ENCODE results near the gene RASSF10. TPM values are rescaled to one million over a fixed set of nuclear protein-coding genes. Genes with fewer than 3 reads are reported as not detected.

The RASSF10 gene
- polyA plus RNA-seq, 1 of the 3 experiments (the other 2 are of a cell fraction), result not detected

DNA sequence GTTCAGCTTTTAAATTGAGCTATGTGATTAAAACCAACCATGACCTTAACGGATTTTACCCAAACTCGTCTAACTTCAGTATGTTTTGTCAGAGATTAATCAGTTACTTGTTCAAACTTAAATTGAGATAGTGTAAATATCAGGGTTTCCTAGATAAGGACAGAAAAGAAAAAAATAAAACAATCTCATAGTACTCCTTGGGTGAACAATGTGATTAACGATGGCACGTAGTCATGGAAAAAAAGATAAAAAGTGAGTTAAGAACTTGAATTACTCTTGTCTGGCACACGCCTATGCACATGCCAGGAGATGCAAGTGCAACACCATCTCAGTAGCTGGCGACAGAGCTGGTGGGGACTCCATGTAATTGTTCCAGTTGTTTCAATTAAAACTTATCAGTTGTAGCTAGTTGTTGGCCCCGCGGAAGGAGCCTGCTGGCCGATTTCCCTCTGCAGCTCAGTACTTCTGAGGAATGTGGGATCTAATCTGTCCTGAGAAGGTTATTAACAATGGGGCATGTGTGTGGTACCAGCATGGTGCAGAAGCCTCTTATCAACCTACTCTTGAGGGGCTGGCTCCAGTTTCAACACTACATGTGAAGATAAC lies 3.0 kb downstream of the RASSF10 start (continued):
- TF ChIP-seq, protein P1, sequence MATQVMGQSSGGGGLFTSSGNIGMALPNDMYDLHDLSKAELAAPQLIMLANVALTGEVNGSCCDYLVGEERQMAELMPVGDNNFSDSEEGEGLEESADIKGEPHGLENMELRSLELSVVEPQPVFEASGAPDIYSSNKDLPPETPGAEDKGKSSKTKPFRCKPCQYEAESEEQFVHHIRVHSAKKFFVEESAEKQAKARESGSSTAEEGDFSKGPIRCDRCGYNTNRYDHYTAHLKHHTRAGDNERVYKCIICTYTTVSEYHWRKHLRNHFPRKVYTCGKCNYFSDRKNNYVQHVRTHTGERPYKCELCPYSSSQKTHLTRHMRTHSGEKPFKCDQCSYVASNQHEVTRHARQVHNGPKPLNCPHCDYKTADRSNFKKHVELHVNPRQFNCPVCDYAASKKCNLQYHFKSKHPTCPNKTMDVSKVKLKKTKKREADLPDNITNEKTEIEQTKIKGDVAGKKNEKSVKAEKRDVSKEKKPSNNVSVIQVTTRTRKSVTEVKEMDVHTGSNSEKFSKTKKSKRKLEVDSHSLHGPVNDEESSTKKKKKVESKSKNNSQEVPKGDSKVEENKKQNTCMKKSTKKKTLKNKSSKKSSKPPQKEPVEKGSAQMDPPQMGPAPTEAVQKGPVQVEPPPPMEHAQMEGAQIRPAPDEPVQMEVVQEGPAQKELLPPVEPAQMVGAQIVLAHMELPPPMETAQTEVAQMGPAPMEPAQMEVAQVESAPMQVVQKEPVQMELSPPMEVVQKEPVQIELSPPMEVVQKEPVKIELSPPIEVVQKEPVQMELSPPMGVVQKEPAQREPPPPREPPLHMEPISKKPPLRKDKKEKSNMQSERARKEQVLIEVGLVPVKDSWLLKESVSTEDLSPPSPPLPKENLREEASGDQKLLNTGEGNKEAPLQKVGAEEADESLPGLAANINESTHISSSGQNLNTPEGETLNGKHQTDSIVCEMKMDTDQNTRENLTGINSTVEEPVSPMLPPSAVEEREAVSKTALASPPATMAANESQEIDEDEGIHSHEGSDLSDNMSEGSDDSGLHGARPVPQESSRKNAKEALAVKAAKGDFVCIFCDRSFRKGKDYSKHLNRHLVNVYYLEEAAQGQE (IDR thresholded peaks at IDR 0.05; ENCODE audit: low read depth, low read length), result no peak
- TF ChIP-seq RCOR1 (IDR thresholded peaks at IDR 0.05; ENCODE audit: low read length) (no peak), EP300 (IDR thresholded peaks at IDR 0.05; ENCODE audit: borderline replicate concordance in 1 of 2, low read depth in 1 of 2, low read length in 1 of 2) (no peak), CHD2 (IDR thresholded peaks at IDR 0.05; ENCODE audit: low read length, partially characterized antibody) (no peak), MXI1 (IDR thresholded peaks at IDR 0.05; ENCODE audit: low read depth, low read length) (no peak), TEAD4 (IDR thresholded peaks at IDR 0.05; ENCODE audit: borderline replicate concordance, insufficient read depth) (no peak), MEF2A (IDR thresholded peaks at IDR 0.05; ENCODE audit: borderline replicate concordance, low read depth) (no peak), FOXJ3 (CRISPR knock-in tag; IDR thresholded peaks at IDR 0.05) (no peak)
- TF ChIP-seq, protein P2, sequence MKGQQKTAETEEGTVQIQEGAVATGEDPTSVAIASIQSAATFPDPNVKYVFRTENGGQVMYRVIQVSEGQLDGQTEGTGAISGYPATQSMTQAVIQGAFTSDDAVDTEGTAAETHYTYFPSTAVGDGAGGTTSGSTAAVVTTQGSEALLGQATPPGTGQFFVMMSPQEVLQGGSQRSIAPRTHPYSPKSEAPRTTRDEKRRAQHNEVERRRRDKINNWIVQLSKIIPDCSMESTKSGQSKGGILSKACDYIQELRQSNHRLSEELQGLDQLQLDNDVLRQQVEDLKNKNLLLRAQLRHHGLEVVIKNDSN (IDR thresholded peaks at IDR 0.05; ENCODE audit: borderline replicate concordance, low read depth), result no peak

DNA sequence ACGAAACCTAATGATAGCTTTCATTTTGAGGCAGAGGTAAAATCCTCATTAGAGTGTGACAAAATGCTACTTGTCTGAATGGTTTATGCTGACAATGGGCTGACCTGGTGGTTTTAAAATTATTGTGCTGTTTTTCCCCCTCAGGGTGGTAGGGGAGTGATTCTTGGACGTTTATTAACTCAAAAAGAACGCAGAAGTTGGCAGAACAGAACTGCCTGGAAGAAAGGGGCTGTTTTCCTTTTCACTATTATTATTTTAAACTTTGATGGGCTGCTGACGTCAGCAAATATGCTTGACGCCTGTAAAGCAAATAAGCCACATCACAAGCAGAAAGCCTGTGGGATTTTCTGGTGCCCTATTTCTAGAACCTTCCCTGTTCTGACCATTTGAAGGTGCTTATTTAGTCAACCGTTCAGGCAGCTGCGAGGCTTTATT lies 4.0 kb downstream of the RASSF10 start:
- DNase-seq, result no peak
- ChIA-PET POLR2A (no interaction called here), CTCF (interaction anchor here (1.0 kb wide), 1 partner anchor 170 kb away, joined by 3 read pairs; no protein-coding TSS in a partner anchor)
- no peak for TF ChIP-seq RXRA (IDR thresholded peaks at IDR 0.05; ENCODE audit: borderline replicate concordance, low read depth)
- no peak for TF ChIP-seq EZH2phosphoT487 (IDR thresholded peaks at IDR 0.05; ENCODE audit: borderline replicate concordance, low read depth)
- no peak for TF ChIP-seq MEF2A (IDR thresholded peaks at IDR 0.05; ENCODE audit: borderline replicate concordance, low read depth)
- no peak for TF ChIP-seq TEAD4 (IDR thresholded peaks at IDR 0.05; ENCODE audit: borderline replicate concordance, insufficient read depth)
- TF ChIP-seq CHD2 (IDR thresholded peaks at IDR 0.05; ENCODE audit: low read length, partially characterized antibody), result no peak
- TF ChIP-seq, protein P3, sequence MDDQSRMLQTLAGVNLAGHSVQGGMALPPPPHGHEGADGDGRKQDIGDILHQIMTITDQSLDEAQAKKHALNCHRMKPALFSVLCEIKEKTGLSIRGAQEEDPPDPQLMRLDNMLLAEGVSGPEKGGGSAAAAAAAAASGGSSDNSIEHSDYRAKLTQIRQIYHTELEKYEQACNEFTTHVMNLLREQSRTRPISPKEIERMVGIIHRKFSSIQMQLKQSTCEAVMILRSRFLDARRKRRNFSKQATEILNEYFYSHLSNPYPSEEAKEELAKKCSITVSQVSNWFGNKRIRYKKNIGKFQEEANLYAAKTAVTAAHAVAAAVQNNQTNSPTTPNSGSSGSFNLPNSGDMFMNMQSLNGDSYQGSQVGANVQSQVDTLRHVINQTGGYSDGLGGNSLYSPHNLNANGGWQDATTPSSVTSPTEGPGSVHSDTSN (IDR thresholded peaks at IDR 0.05), result no peak
- TF ChIP-seq RFX5 (IDR thresholded peaks at IDR 0.05; ENCODE audit: low read length), result no peak
- TF ChIP-seq SIN3A (IDR thresholded peaks at IDR 0.05; ENCODE audit: borderline replicate concordance, low read depth, low read length), result no peak
- TF ChIP-seq RAD21 (IDR thresholded peaks at IDR 0.05; ENCODE audit: low read length), result no peak
- no peak for TF ChIP-seq JUND (IDR thresholded peaks at IDR 0.05)
- no peak for TF ChIP-seq TCF12 (IDR thresholded peaks at IDR 0.05)
- TF ChIP-seq POLR2AphosphoS5 (IDR thresholded peaks at IDR 0.05; ENCODE audit: low read depth, low read length), result no peak
- TF ChIP-seq GATA2 (CRISPR knock-in tag; IDR thresholded peaks at IDR 0.05), result no peak
- TF ChIP-seq, protein P4, sequence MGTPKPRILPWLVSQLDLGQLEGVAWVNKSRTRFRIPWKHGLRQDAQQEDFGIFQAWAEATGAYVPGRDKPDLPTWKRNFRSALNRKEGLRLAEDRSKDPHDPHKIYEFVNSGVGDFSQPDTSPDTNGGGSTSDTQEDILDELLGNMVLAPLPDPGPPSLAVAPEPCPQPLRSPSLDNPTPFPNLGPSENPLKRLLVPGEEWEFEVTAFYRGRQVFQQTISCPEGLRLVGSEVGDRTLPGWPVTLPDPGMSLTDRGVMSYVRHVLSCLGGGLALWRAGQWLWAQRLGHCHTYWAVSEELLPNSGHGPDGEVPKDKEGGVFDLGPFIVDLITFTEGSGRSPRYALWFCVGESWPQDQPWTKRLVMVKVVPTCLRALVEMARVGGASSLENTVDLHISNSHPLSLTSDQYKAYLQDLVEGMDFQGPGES (IDR thresholded peaks at IDR 0.05; ENCODE audit: low read depth, low read length), result no peak
- TF ChIP-seq GABPA (IDR thresholded peaks at IDR 0.05; ENCODE audit: low read depth), result no peak
- Histone ChIP-seq H3K36me3 (replicated peaks in 1 of 2; ENCODE audit: control insufficient read depth in 1 of 2, insufficient read depth in 2 of 2, low read length in 1 of 2) (no peaks in the 10 kb centered on the region), H3K9ac (no peak overlapping the region), H3K27ac (ENCODE audit: low read depth in 2 of 2, low read length in 1 of 2) (no peak overlapping the region), H3K79me2 (ENCODE audit: insufficient read depth) (no peaks in the 10 kb centered on the region), H3K4me1 (ENCODE audit: control insufficient read depth in 1 of 2, insufficient read depth in 2 of 2, low read depth in 1 of 2, low read length in 1 of 2) (peaks cover 0 to 8% of the 10 kb centered on the region in 2 experiments; a peak in 1 of 4 replicates), H3F3A (replicated peaks; ENCODE audit: insufficient read depth) (no peaks in the 10 kb centered on the region), H3K9me2 (no peaks in the 10 kb centered on the region), H3K9me3 (no peaks in the 10 kb centered on the region), H4K20me1 (ENCODE audit: insufficient read depth) (no peaks in the 10 kb centered on the region), H3K4me3 (ENCODE audit: low read depth in 2 of 2, low read length in 1 of 2) (no peak overlapping the region), H3K4me2 (no peak overlapping the region), H2AFZ (ENCODE audit: low read depth) (no peak overlapping the region), H3K27me3 (ENCODE audit: insufficient read depth) (peaks cover 33% of the 10 kb centered on the region)
- WGBS (ENCODE audit: low lambda C conversion rate), result 57% methylated on average over 7 of the region's 7 CpGs

Data from SK-N-SH (cell line).